Ascending aorta (tissue), 2 donors: ENCODE measurements around the gene DGKI. TPM values are rescaled to one million over a fixed set of nuclear protein-coding genes. Genes with fewer than 3 reads are reported as not detected.

Experiments
- DNase-seq, 2 donors: peaks; one replicate each; pipeline ENCODE4 v3.0.0-alpha.2; 2019; ENCODE audit warnings: low spot score in 2 of 2
- H3K27ac ChIP-seq, 2 donors: fragments of 200-600 bp; sonication (generic); one replicate each; pipeline ENCODE4 v1.5.1; 2016 to 2017; ENCODE audit warnings: mild to moderate bottlenecking in 1 of 2
- H3K27me3 ChIP-seq: fragments of 200-600 bp; sonication (generic); one replicate; pipeline ENCODE4 v1.5.1; 2017
- H3K36me3 ChIP-seq, 2 donors: fragments of 200-600 bp; sonication (generic); one replicate each; pipeline ENCODE4 v1.5.1; 2016
- H3K4me1 ChIP-seq, 2 donors: fragments of 200-600 bp; sonication (generic); one replicate each; pipeline ENCODE4 v1.5.1; 2016 to 2017; ENCODE audit warnings: mild to moderate bottlenecking in 1 of 2
- H3K4me3 ChIP-seq, 2 donors: fragments of 200-600 bp; sonication (generic); one replicate each; pipeline ENCODE4 v1.5.1; 2016 to 2017; ENCODE audit warnings: mild to moderate bottlenecking in 1 of 2
- H3K9me3 ChIP-seq, 2 donors: fragments of 200-600 bp; sonication (generic); one replicate each; pipeline ENCODE4 v1.5.1; 2016
- intact Hi-C: fragments of 100-400 bp; cut with DNase I; formaldehyde crosslinking; loops from one replicate; pipeline ENCODE4 v1.15.1; 2023
- total RNA-seq: library from RNA; depleted of rRNA; stranded (reverse); fragments of >200 nt; gene quantifications from one replicate; pipeline ENCODE4 v1.1.0, GENCODE V29; 2016
- TF ChIP-seq, protein P1 (sequence below), 3 experiments: fragments of 200-600 bp in 2 of 3; fragments of 450-650 bp in 1 of 3; sonication (generic) in 2 of 3; IDR thresholded peaks; one replicate each; pipeline ENCODE4 v1.5.1; 2016 to 2019; ENCODE audit warnings: antibody characterized with exemption in 3 of 3, mild to moderate bottlenecking in 1 of 3, moderate library complexity in 1 of 3

DGKI gene
- total RNA-seq, 1 donor from 2014 or later, result 13.4 TPM

DNA sequence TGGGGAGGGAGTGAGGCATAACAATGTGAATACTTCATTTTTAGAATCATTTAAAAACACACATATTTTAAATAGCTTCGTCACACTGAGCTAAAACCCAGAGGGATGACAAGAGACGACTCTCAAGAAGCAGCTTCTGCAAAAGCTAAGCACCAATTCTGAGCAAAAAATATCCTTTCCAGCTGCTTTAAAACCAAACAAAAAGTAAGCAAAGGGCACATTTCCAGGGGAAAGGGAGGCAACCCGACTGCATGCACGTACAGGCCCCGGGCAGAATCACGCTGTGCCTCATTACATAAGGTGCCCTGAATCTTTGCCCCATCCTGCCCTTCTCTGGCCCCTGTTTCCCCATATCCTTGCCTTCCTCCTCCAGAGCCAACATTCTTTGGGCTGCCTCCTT lies 78.4 kb downstream of the DGKI start:
- Histone ChIP-seq H3K4me3 (no peak overlapping the region), H3K27me3 (no peaks in the 10 kb centered on the region), H3K4me1 (peaks cover 0 to 15% of the 10 kb centered on the region in 2 donors), H3K9me3 (no peaks in the 10 kb centered on the region), H3K36me3 (no peaks in the 10 kb centered on the region), H3K27ac (peak overlapping the region in 1 of 2 donors; percentile 50)
- TF ChIP-seq, protein P1, sequence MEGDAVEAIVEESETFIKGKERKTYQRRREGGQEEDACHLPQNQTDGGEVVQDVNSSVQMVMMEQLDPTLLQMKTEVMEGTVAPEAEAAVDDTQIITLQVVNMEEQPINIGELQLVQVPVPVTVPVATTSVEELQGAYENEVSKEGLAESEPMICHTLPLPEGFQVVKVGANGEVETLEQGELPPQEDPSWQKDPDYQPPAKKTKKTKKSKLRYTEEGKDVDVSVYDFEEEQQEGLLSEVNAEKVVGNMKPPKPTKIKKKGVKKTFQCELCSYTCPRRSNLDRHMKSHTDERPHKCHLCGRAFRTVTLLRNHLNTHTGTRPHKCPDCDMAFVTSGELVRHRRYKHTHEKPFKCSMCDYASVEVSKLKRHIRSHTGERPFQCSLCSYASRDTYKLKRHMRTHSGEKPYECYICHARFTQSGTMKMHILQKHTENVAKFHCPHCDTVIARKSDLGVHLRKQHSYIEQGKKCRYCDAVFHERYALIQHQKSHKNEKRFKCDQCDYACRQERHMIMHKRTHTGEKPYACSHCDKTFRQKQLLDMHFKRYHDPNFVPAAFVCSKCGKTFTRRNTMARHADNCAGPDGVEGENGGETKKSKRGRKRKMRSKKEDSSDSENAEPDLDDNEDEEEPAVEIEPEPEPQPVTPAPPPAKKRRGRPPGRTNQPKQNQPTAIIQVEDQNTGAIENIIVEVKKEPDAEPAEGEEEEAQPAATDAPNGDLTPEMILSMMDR (IDR thresholded peaks at IDR 0.05), result no peak
- no peak for DNase-seq
- intact Hi-C loops, result loop anchor here (5.0 kb wide), 1 partner anchor 79 kb away; the partner anchor contains the start of gene DGKI

DNA sequence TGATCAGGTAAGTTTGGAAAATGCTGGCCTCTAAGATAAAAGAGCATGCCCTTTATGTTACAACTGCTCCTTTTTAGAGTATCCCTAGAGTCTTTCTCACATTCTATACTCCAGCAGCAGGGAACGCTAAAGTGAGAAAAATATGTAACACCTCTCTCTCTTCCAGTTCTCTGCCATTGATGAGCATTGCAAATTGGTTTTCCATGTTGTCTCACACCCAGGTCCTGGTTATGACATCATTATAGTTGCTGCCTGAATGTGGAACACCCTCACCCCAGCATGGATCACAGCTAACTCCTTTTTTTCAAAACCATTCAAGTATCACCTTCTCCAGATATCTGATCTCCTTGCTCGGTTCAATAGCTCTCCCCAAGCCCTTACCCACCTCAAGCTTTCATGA lies 84.4 kb downstream of the DGKI start:
- no peak overlapping the region for H3K4me3 ChIP-seq
- TF ChIP-seq, protein P1 (IDR thresholded peaks at IDR 0.05), result no peak
- intact Hi-C loops, result no loop called here
- no peaks in the 10 kb centered on the region for H3K9me3 ChIP-seq
- H3K27me3 ChIP-seq, result no peaks in the 10 kb centered on the region
- no peak overlapping the region for H3K27ac ChIP-seq
- DNase-seq, result no peak
- H3K4me1 ChIP-seq, result no peaks in the 10 kb centered on the region
- no peaks in the 10 kb centered on the region for H3K36me3 ChIP-seq

DNA sequence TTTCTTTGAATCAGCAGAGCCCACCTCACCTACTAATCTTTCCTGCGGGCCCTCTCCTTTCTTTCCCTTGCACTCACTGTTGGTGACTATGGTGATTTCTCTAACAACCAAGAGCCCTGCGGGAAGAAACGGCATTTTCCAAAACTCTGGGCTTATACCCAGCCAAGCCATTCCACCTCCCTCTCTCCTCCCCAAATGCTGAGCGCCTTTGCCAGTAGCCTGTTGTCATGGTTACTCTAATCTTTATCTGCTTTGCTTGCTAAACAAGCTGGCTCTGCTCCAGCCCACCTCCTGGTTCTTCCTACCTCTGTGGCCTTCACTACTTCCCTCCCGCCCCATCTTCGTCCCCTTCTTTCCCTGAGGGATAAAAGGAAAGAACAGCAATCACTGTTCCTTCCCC lies 86.7 kb downstream of the DGKI start:
- Histone ChIP-seq H3K4me3 (no peak overlapping the region), H3K36me3 (no peaks in the 10 kb centered on the region), H3K27ac (no peak overlapping the region), H3K9me3 (no peaks in the 10 kb centered on the region), H3K4me1 (peaks cover 0 to 5% of the 10 kb centered on the region in 2 donors), H3K27me3 (no peaks in the 10 kb centered on the region)
- DNase-seq, result no peak
- intact Hi-C loops, result no loop called here
- TF ChIP-seq, protein P1 (IDR thresholded peaks at IDR 0.05), result no peak

DNA sequence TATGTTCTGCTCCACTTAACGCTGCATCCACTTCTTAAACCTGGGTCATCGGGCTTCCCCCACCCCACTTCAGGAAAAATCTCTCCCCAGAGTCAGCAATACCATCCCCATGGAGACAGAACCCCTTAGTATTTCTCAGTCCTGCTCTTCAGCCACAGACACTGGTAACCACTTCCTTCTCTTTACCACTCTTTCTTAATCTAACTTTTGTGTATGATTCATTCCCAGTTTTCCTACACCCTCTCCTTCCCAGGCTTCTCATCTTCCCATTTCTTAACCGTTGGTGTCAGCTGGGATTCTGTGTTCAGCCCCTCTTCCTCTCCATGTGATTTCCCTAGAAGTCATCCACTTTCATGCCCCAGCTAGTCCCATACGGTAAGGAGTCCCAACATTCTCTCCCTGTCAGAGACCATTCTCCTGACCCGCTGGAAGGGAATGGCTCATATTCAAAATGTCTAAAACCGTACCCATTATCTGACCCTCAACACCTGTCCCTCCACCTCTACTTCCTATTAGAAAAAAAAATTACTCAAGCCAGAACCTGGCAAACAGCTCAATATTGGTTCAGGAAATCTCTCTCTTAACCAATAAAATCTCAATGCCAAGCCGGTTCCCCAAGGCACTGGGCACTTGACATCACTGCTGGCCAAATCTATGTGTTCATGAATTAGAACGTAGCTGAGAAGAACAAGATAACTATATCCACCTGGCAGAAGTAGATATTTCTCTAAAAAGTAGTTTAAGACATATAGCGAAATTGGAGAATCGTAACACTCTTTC lies 89.4 kb downstream of the DGKI start:
- no peaks in the 10 kb centered on the region for H3K9me3 ChIP-seq
- H3K27me3 ChIP-seq, result no peaks in the 10 kb centered on the region
- H3K4me1 ChIP-seq, result peaks cover 0 to 10% of the 10 kb centered on the region in 2 donors
- H3K27ac ChIP-seq, result peak overlapping the region; percentile 28 to 36
- H3K36me3 ChIP-seq, result no peaks in the 10 kb centered on the region
- DNase-seq, result no peak
- no peak overlapping the region for H3K4me3 ChIP-seq
- TF ChIP-seq, protein P1 (IDR thresholded peaks at IDR 0.05), result no peak
- intact Hi-C loops, result no loop called here

DNA sequence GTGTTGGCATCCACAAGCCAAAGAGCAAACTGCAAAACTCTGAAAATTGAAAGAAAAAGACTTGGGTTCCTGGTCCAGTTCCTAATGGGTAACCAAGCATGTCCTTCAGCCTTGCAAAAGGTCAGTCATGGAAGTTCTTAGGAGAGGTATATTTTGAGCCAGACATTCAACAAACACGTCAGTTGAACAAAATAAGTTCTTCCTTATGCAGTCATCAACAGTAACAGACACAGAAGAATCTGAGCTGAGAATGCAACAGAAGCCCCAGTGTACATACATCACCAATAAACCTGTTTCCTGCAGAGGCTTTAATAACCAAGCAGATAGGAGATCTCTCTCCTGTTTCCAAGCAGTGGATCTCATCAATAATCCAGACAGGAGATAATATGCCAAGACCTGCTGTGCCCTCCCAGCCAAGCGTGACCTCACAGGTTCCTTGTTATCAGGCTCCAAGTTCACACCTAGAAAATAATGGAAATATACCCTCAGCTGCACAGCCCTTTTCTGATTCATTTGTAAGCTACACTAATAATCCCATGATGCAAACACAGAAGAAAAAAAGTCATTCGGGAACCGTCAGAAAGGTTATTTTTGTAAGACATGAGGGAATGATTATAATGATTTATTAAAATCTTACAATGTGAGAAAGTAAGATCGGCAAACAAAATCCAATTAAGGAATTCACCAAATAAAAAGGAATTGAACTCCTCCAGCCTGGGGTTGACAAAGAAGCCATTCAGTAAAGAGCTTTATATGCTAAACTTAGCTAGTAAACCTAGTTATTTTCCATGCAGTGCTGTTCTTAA lies 90.7 kb downstream of the DGKI start:
- Histone ChIP-seq H3K9me3 (no peaks in the 10 kb centered on the region), H3K4me3 (no peak overlapping the region), H3K4me1 (peaks cover 0 to 10% of the 10 kb centered on the region in 2 donors), H3K27ac (peak overlapping the region; percentile 28 to 36), H3K36me3 (no peaks in the 10 kb centered on the region), H3K27me3 (no peaks in the 10 kb centered on the region)
- DNase-seq, result no peak
- intact Hi-C loops, result no loop called here
- TF ChIP-seq, protein P1 (IDR thresholded peaks at IDR 0.05), result no peak
